Kidney tubule cell (primary cell): ENCODE results near the gene DIPK1A.

Experiments used
- DNase-seq: peaks from one replicate; pipeline ENCODE4 v3.0.0-alpha.2; 2018; ENCODE audit warnings: low spot score

The DIPK1A gene

GRCh38 chr1:92876351-92876750 is 84.9 kb downstream of the DIPK1A start:
- DNase-seq, result no peak

- no peak for DNase-seq
Observed at GRCh38 chr1:92874987-92875386, 86.3 kb downstream of the DIPK1A start.

GRCh38 chr1:92872719-92873118 is 88.5 kb downstream of the DIPK1A start:
- DNase-seq, result no peak

GRCh38 chr1:92870591-92870990 is 90.7 kb downstream of the DIPK1A start:
- DNase-seq, result no peak

GRCh38 chr1:92864131-92864530 is 97.1 kb downstream of the DIPK1A start:
- no peak for DNase-seq

GRCh38 chr1:92862605-92863004 is 98.7 kb downstream of the DIPK1A start:
- DNase-seq, result no peak

GRCh38 chr1:92859400-92860039 is 101.7 kb downstream of the DIPK1A start:
- DNase-seq, result no peak

- DNase-seq, result peak; percentile 79
Observed at GRCh38 chr1:92858564-92859399, 102.5 kb downstream of the DIPK1A start.

- DNase-seq, result no peak
Observed at GRCh38 chr1:92857817-92858216, 103.4 kb downstream of the DIPK1A start.

- DNase-seq, result no peak
Observed at GRCh38 chr1:92855236-92855635, 106.0 kb downstream of the DIPK1A start.

GRCh38 chr1:92854101-92854785 is 107.0 kb downstream of the DIPK1A start:
- no peak for DNase-seq

- DNase-seq, result no peak
Observed at GRCh38 chr1:92853299-92853698, 108.0 kb downstream of the DIPK1A start.

GRCh38 chr1:92851729-92852128 is 109.5 kb downstream of the DIPK1A start:
- DNase-seq, result no peak

- DNase-seq, result no peak
Observed at GRCh38 chr1:92850019-92850418, 111.2 kb downstream of the DIPK1A start.

- no peak for DNase-seq
Observed at GRCh38 chr1:92848201-92848600, 113.1 kb downstream of the DIPK1A start.

GRCh38 chr1:92845908-92846307 is 115.4 kb downstream of the DIPK1A start:
- no peak for DNase-seq

- no peak for DNase-seq
Observed at GRCh38 chr1:92844439-92844838, 116.8 kb downstream of the DIPK1A start.

- no peak for DNase-seq
Observed at GRCh38 chr1:92843429-92844352, 117.6 kb downstream of the DIPK1A start.

GRCh38 chr1:92843046-92843423 is 118.2 kb downstream of the DIPK1A start:
- DNase-seq, result no peak

- no peak for DNase-seq
Observed at GRCh38 chr1:92842082-92843045, 118.9 kb downstream of the DIPK1A start.

GRCh38 chr1:92840600-92840999 is 120.7 kb downstream of the DIPK1A start:
- no peak for DNase-seq
